Panc1 (cell line): ENCODE results near the gene C1orf115. TPM values are rescaled to one million over a fixed set of nuclear protein-coding genes. Genes with fewer than 3 reads are reported as not detected.

Source experiments
- ATAC-seq: fragments of 200-7000 bp; cut with Tn5 transposase; 2 replicates; pipeline ENCODE4 v1.9.1; 2020; ENCODE audit warnings: mild to moderate bottlenecking, moderate library complexity
- BruUV-seq: library from RNA; stranded (reverse); fragments of 400-500 nt; replicated peaks from 2 replicates; lab custom pipeline; 2021; lab: Mats Ljungman, UMichigan
- CTCF ChIA-PET: fragments of 300-600 bp; sonication (Branson Sonifier 250); formaldehyde crosslinking; loops from one replicate; lab custom pipeline; 2022; ENCODE audit warnings: antibody characterized with exemption; lab: Charles Lee
- POLR2A ChIA-PET: fragments of 300-600 bp; sonication (Branson Sonifier 250); formaldehyde crosslinking; loops from one replicate; lab custom pipeline; 2022; ENCODE audit warnings: antibody characterized with exemption; lab: Charles Lee
- DNase-seq: peaks from one replicate; pipeline ENCODE4 v3.0.0-alpha.2; 2010; ENCODE audit warnings: low read depth, low spot score
- H3K27ac ChIP-seq: 2 replicates; pipeline ENCODE4 v1.5.1; 2011; ENCODE audit warnings: mild to moderate bottlenecking, low read length, inconsistent platforms
- H3K27me3 ChIP-seq: fragments of 200-500 bp; sonication (Bioruptor generic); 2 replicates; pipeline ENCODE4 v1.6.0; 2014; ENCODE audit warnings: low read length, inconsistent platforms; ENCODE audit not compliant: control insufficient read depth, insufficient read depth
- H3K36me3 ChIP-seq: fragments of 200-500 bp; sonication (Bioruptor generic); 2 replicates; pipeline ENCODE4 v1.5.1; 2014; ENCODE audit warnings: inconsistent platforms, mild to moderate bottlenecking, low read length, moderate library complexity; ENCODE audit not compliant: control insufficient read depth, insufficient read depth
- H3K4me1 ChIP-seq: 2 replicates; pipeline ENCODE4 v1.5.1; 2011; ENCODE audit warnings: inconsistent platforms, mild to moderate bottlenecking, low read length, moderate library complexity; ENCODE audit not compliant: control insufficient read depth, insufficient read depth
- H3K4me3 ChIP-seq, 2 experiments: 2 replicates each; pipeline ENCODE4 v1.5.1; 2011 to 2012; ENCODE audit warnings: low read depth in 2 of 2, low read length in 2 of 2, mild to moderate bottlenecking in 2 of 2, inconsistent platforms in 1 of 2, moderate library complexity in 1 of 2
- H3K9me3 ChIP-seq: fragments of 200-500 bp; sonication (Bioruptor generic); 2 replicates; pipeline ENCODE4 v1.5.1; 2014; ENCODE audit warnings: low read depth, mild to moderate bottlenecking, inconsistent platforms, low read length, moderate library complexity; ENCODE audit not compliant: control insufficient read depth, insufficient read depth
- CTCF ChIP-seq: fragments of 450-650 bp; IDR thresholded peaks from 2 replicates; pipeline ENCODE4 v1.5.1; 2017; ENCODE audit warnings: mild to moderate bottlenecking
- POLR2AphosphoS5 ChIP-seq: IDR thresholded peaks from 2 replicates; pipeline ENCODE4 v1.6.1; 2012; ENCODE audit warnings: mild to moderate bottlenecking, low read depth, low read length, moderate library complexity
- SIN3A ChIP-seq: IDR thresholded peaks from 2 replicates; pipeline ENCODE4 v1.6.1; 2012; ENCODE audit warnings: low read depth, mild to moderate bottlenecking, low read length, moderate library complexity, borderline replicate concordance; ENCODE audit not compliant: insufficient read depth
- TCF7L2 ChIP-seq: IDR thresholded peaks from 2 replicates; pipeline ENCODE4 v1.6.1; 2011; ENCODE audit warnings: mild to moderate bottlenecking, low read depth, low read length, inconsistent platforms
- in situ Hi-C: cut with HindIII; loops from 2 replicates; pipeline ENCODE4 v1.10.0; 2016; ENCODE audit warnings: low sequenced_read_pairs, low pct_unique_long_range_greater_than_20kb
- intact Hi-C: fragments of 100-400 bp; cut with micrococcal nuclease; formaldehyde crosslinking; loops from one replicate; pipeline ENCODE4 v1.10.0; 2022; ENCODE audit not compliant: unreplicated experiment
- total RNA-seq: library from RNA; stranded (reverse); gene quantifications from one replicate; pipeline ENCODE4 v1.2.1, GENCODE V29; 2021; ENCODE audit not compliant: unreplicated experiment
- TF ChIP-seq, protein P1 (sequence below), 2 experiments: IDR thresholded peaks; 2 replicates each; pipeline ENCODE4 v1.6.1; 2011 to 2012; ENCODE audit warnings: low read depth in 2 of 2, control low read depth in 1 of 2, low read length in 1 of 2, mild to moderate bottlenecking in 1 of 2, moderate library complexity in 1 of 2; ENCODE audit not compliant: insufficient read depth in 1 of 2

C1orf115 gene
- total RNA-seq, 1 experiment from 2014 or later: 3.9 TPM

GRCh38 chr1:220732621-220733020, 42.5 kb downstream of the C1orf115 start:
- Histone ChIP-seq H3K9me3 (no peaks in the 10 kb centered on the region), H3K4me1 (peaks cover 15% of the 10 kb centered on the region; the same call in 1 of the 2 replicates), H3K27me3 (no peaks in the 10 kb centered on the region), H3K4me3 (no peak overlapping the region), H3K27ac (peak overlapping the region; percentile 37; the same call in 1 of the 2 replicates), H3K36me3 (no peaks in the 10 kb centered on the region)
- no peak for ATAC-seq
- in situ Hi-C loops (no loop called here), intact Hi-C loops (loop anchor here (5.0 kb wide), 1 partner anchor 40 kb away; the partner anchor contains the start of gene C1orf115)
- BruUV-seq: no TSS peak
- no peak for TF ChIP-seq TCF7L2
- TF ChIP-seq, protein P1, sequence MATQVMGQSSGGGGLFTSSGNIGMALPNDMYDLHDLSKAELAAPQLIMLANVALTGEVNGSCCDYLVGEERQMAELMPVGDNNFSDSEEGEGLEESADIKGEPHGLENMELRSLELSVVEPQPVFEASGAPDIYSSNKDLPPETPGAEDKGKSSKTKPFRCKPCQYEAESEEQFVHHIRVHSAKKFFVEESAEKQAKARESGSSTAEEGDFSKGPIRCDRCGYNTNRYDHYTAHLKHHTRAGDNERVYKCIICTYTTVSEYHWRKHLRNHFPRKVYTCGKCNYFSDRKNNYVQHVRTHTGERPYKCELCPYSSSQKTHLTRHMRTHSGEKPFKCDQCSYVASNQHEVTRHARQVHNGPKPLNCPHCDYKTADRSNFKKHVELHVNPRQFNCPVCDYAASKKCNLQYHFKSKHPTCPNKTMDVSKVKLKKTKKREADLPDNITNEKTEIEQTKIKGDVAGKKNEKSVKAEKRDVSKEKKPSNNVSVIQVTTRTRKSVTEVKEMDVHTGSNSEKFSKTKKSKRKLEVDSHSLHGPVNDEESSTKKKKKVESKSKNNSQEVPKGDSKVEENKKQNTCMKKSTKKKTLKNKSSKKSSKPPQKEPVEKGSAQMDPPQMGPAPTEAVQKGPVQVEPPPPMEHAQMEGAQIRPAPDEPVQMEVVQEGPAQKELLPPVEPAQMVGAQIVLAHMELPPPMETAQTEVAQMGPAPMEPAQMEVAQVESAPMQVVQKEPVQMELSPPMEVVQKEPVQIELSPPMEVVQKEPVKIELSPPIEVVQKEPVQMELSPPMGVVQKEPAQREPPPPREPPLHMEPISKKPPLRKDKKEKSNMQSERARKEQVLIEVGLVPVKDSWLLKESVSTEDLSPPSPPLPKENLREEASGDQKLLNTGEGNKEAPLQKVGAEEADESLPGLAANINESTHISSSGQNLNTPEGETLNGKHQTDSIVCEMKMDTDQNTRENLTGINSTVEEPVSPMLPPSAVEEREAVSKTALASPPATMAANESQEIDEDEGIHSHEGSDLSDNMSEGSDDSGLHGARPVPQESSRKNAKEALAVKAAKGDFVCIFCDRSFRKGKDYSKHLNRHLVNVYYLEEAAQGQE (IDR thresholded peaks at IDR 0.05; ENCODE audit: insufficient read depth in 1 of 2, low read depth in 2 of 2, low read length in 1 of 2): no peak
- TF ChIP-seq SIN3A: no peak
- TF ChIP-seq CTCF: no peak
- TF ChIP-seq POLR2AphosphoS5: no peak
- ChIA-PET CTCF (interaction anchor here (0.7 to 1.3 kb wide), 7 partner anchors 9 to 514 kb away, joined by 4 to 15 read pairs (median 5); partner anchors contain the start of genes MTARC2 and RAB3GAP2), POLR2A (interaction anchor here (0.6 kb wide), 1 partner anchor 40 kb away, joined by 3 read pairs; no protein-coding TSS in a partner anchor)
- DNase-seq: no peak

GRCh38 chr1:220733086-220733601, 43.0 kb downstream of the C1orf115 start:
- in situ Hi-C loops: no loop called here
- H3K27me3 ChIP-seq: no peaks in the 10 kb centered on the region
- ChIA-PET CTCF (interaction anchor here (0.5 to 1.3 kb wide), 11 partner anchors 9 to 655 kb away, joined by 3 to 15 read pairs (median 5); partner anchors contain the start of genes MTARC2 and RAB3GAP2), POLR2A (interaction anchor here (0.6 kb wide), 2 partner anchors 22 to 40 kb away, joined by 3 to 14 read pairs; no protein-coding TSS in a partner anchor)
- H3K4me1 ChIP-seq: peaks cover 15% of the 10 kb centered on the region; the same call in 1 of the 2 replicates
- peak; percentile 80 for ATAC-seq
- H3K4me3 ChIP-seq: peak overlapping the region in 1 of 2 experiments; percentile 28; a peak in 1 of 4 replicates
- intact Hi-C loops: loop anchor here (5.0 kb wide), 1 partner anchor 41 kb away; the partner anchor contains the start of gene C1orf115
- no peaks in the 10 kb centered on the region for H3K36me3 ChIP-seq
- H3K27ac ChIP-seq: peak overlapping the region; percentile 7; the same call in 1 of the 2 replicates
- DNase-seq: peak; percentile 36
- H3K9me3 ChIP-seq: no peaks in the 10 kb centered on the region
- TF ChIP-seq, protein P1 (IDR thresholded peaks at IDR 0.05; ENCODE audit: insufficient read depth in 1 of 2, low read depth in 2 of 2, low read length in 1 of 2): no peak
- TF ChIP-seq TCF7L2: no peak
- TF ChIP-seq CTCF: peak; percentile 88
- no TSS peak for BruUV-seq
